WTC11 (cell line): Measurements from ENCODE around the gene COL19A1. TPM values are rescaled to one million over a fixed set of nuclear protein-coding genes. Genes with fewer than 3 reads are reported as not detected.

Experiments
- ATAC-seq: fragments of 200-7000 bp; cut with Tn5 transposase; 2 replicates; pipeline ENCODE4 v1.10.0; 2021; ENCODE audit warnings: mild to moderate bottlenecking, moderate library complexity
- CTCF ChIA-PET: fragments of 300-600 bp; sonication (Branson Sonifier 250); formaldehyde crosslinking; loops from one replicate; lab custom pipeline; 2021; ENCODE audit warnings: antibody characterized with exemption; lab: Charles Lee
- POLR2A ChIA-PET: fragments of 350-600 bp; sonication (Branson Sonifier 250); formaldehyde crosslinking; loops from one replicate; lab custom pipeline; 2021; ENCODE audit warnings: antibody characterized with exemption; lab: Charles Lee
- DNase-seq: peaks from one replicate; pipeline ENCODE4 v3.0.0; 2021; ENCODE audit warnings: low spot score
- H3K27ac Mint-ChIP-seq: 2 replicates; pipeline ENCODE4 v1.8.0; 2021; ENCODE audit warnings: mixed read lengths
- H3K27me3 Mint-ChIP-seq: 2 replicates; pipeline ENCODE4 v1.8.0; 2021; ENCODE audit warnings: low read depth, mild to moderate bottlenecking, moderate library complexity, mixed read lengths
- H3K36me3 Mint-ChIP-seq: 2 replicates; pipeline ENCODE4 v1.8.0; 2021; ENCODE audit warnings: mixed read lengths
- H3K4me1 Mint-ChIP-seq: 2 replicates; pipeline ENCODE4 v1.8.0; 2022; ENCODE audit warnings: mixed read lengths
- H3K4me3 Mint-ChIP-seq: 2 replicates; pipeline ENCODE4 v1.8.0; 2021; ENCODE audit warnings: mild to moderate bottlenecking, moderate library complexity, mixed read lengths
- H3K9me3 Mint-ChIP-seq: 2 replicates; pipeline ENCODE4 v1.8.0; 2021; ENCODE audit warnings: mixed read lengths
- AR ChIP-seq: fragments of 250-450 bp; sonication (Bioruptor Pico); IDR thresholded peaks from 2 replicates; pipeline ENCODE4 v1.9.0; 2021; ENCODE audit warnings: mild to moderate bottlenecking
- ATF2 ChIP-seq: sonication (generic); formaldehyde crosslinking; IDR thresholded peaks from 2 replicates; pipeline ENCODE4 v1.8.1; 2022; ENCODE audit warnings: low read depth, missing genetic modification reagents, borderline replicate concordance
- ATF6 ChIP-seq: sonication (generic); formaldehyde crosslinking; IDR thresholded peaks from 2 replicates; pipeline ENCODE4 v1.8.1; 2023; ENCODE audit warnings: mild to moderate bottlenecking, missing genetic modification reagents
- GRHL2 ChIP-seq: fragments of 250-450 bp; sonication (Bioruptor Pico); IDR thresholded peaks from 2 replicates; pipeline ENCODE4 v1.8.0; 2022; ENCODE audit warnings: mild to moderate bottlenecking, moderate library complexity; ENCODE audit not compliant: insufficient replicate concordance, severe bottlenecking
- HMGA2 ChIP-seq: fragments of 250-450 bp; sonication (Bioruptor Pico); IDR thresholded peaks from 2 replicates; pipeline ENCODE4 v1.4.0; 2021; ENCODE audit warnings: mild to moderate bottlenecking, moderate library complexity
- HMGXB4 ChIP-seq: sonication (generic); formaldehyde crosslinking; IDR thresholded peaks from 2 replicates; pipeline ENCODE4 v1.8.1; 2023; ENCODE audit warnings: mild to moderate bottlenecking, moderate library complexity, missing genetic modification reagents
- IRF2 ChIP-seq: sonication (generic); formaldehyde crosslinking; IDR thresholded peaks from 2 replicates; pipeline ENCODE4 v1.8.0; 2022; ENCODE audit warnings: low read depth, missing genetic modification reagents, borderline replicate concordance
- ZNF138 ChIP-seq: sonication (generic); formaldehyde crosslinking; conservative IDR thresholded peaks from 2 replicates; pipeline ENCODE4 v1.8.1; 2022; ENCODE audit warnings: mild to moderate bottlenecking, moderate library complexity, missing genetic modification reagents
- ZNF219 ChIP-seq: sonication (generic); formaldehyde crosslinking; IDR thresholded peaks from 2 replicates; pipeline ENCODE4 v1.8.0; 2023; ENCODE audit warnings: missing genetic modification reagents, mild to moderate bottlenecking, borderline replicate concordance
- ZNF423 ChIP-seq: fragments of 250-450 bp; sonication (Bioruptor Pico); IDR thresholded peaks from 2 replicates; pipeline ENCODE4 v2.1.2; 2022; ENCODE audit warnings: mild to moderate bottlenecking, moderate library complexity
- ZNF512 ChIP-seq: sonication (generic); formaldehyde crosslinking; IDR thresholded peaks from 2 replicates; pipeline ENCODE4 v1.8.1; 2022; ENCODE audit warnings: missing genetic modification reagents, borderline replicate concordance
- total RNA-seq: library from RNA; stranded (reverse); gene quantifications from 3 replicates; pipeline ENCODE4 v1.2.3, GENCODE V29; 2021

The COL19A1 gene
- total RNA-seq, 1 experiment from 2014 or later: not detected

GRCh38 chr6:69866770-69867638, 648 bp downstream of the COL19A1 start (continued):
- TF ChIP-seq GRHL2 (no peak), HMGA2 (CRISPR knock-in tag) (no peak), ATF2 (CRISPR knock-in tag) (no peak), ZNF423 (no peak), IRF2 (CRISPR knock-in tag) (no peak), ZNF138 (CRISPR knock-in tag) (no peak), ATF6 (CRISPR knock-in tag) (no peak), AR (CRISPR knock-in tag) (no peak)

GRCh38 chr6:69867639-69867976, 1.3 kb downstream of the COL19A1 start:
- Mint-ChIP-seq H3K9me3 (no peaks in the 10 kb centered on the region), H3K4me3 (peak overlapping the region; percentile 87), H3K36me3 (no peaks in the 10 kb centered on the region)
- ATAC-seq (no peak), DNase-seq (no peak)
- POLR2A ChIA-PET: interaction anchor here (1.1 kb wide), 1 partner anchor 71 kb away, joined by 4 read pairs; the partner anchor contains the start of gene LMBRD1
- TF ChIP-seq HMGXB4: 0 out of 2 replicates have a peak, but pooled peaks have one; percentile 3
- TF ChIP-seq ZNF512 (CRISPR knock-in tag): no peak
- no peak for TF ChIP-seq ZNF219 (CRISPR knock-in tag)
- TF ChIP-seq, all 79 proteins: peak for 1
- Mint-ChIP-seq H3K27me3 (peaks cover 60% of the 10 kb centered on the region), H3K27ac (no peak overlapping the region), H3K4me1 (peaks cover 23% of the 10 kb centered on the region)
- CTCF ChIA-PET: interaction anchor here (0.8 to 1.9 kb wide), 9 partner anchors 9 to 236 kb away, joined by 3 to 7 read pairs (median 3); no protein-coding TSS in a partner anchor
